ENCODE results near the gene TIMM23.
"Not testable (repeated sequence)": the region's sequence is repeated elsewhere in the genome, so short reads cannot be mapped to it uniquely, and the experiment has no call there.

DNA sequence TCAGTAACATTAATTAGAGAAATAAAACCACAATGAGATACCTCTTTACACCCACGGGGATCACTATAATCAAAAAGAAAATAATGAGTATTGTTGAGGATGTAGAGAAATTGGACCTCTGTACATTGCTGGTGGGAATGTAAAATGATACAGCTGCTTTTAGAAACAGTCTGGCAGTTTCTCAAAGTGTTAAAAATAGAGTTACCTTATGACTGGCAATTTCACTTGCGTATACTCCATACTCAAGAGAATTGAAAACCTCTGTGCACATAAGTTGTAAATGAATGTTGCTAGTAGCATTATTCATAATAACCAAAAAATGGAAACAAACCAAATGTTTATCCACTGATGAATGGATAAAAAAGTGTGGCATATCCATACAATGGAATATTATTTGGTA is 6.3 kb downstream of the TIMM23 start:
- TF ChIP-seq EZH2 (IDR thresholded peaks at IDR 0.05; ENCODE audit: low read length, missing control alignments); CTCF (conservative IDR thresholded peaks at IDR 0.05 in 1 of 2, IDR thresholded peaks at IDR 0.05 in 1 of 2; ENCODE audit: low read depth in 1 of 2, low read length in 2 of 2): not testable (repeated sequence)

All from fibroblast of lung (primary cell).